Activated CD4-positive, alpha-beta memory T cell treated with anti-CD3 and anti-CD28 coated beads for 36 hours (primary cell): Measurements from ENCODE around the gene FAF1. TPM values are rescaled to one million over a fixed set of nuclear protein-coding genes. Genes with fewer than 3 reads are reported as not detected.
A peak's percentile ranks its signal among the peaks of the same experiment; 100 is the strongest.

Experiments
- CTCF ChIA-PET: fragments of 350-600 bp; sonication (Branson Sonifier 250); formaldehyde crosslinking; loops from one replicate; lab custom pipeline; 2021; ENCODE audit warnings: antibody characterized with exemption, inconsistent platforms; lab: Charles Lee
- POLR2A ChIA-PET: fragments of 350-600 bp; sonication (Branson Sonifier 250); formaldehyde crosslinking; loops from one replicate; lab custom pipeline; 2021; ENCODE audit warnings: antibody characterized with exemption; lab: Charles Lee
- DNase-seq: peaks from one replicate; pipeline ENCODE4 v3.0.0-alpha.2; 2020
- H3K27ac Mint-ChIP-seq: one replicate; pipeline ENCODE4 v1.8.0; 2021; ENCODE audit warnings: mixed read lengths
- H3K27me3 Mint-ChIP-seq: one replicate; pipeline ENCODE4 v1.8.0; 2021; ENCODE audit warnings: mixed read lengths
- H3K36me3 Mint-ChIP-seq: one replicate; pipeline ENCODE4 v1.8.0; 2021; ENCODE audit warnings: mixed read lengths
- H3K4me1 Mint-ChIP-seq: one replicate; pipeline ENCODE4 v1.8.0; 2021; ENCODE audit warnings: low read depth, mixed read lengths
- H3K4me3 Mint-ChIP-seq: one replicate; pipeline ENCODE4 v1.8.0; 2021; ENCODE audit warnings: mild to moderate bottlenecking, mixed read lengths
- H3K9me3 Mint-ChIP-seq: one replicate; pipeline ENCODE4 v1.8.0; 2021; ENCODE audit warnings: mixed read lengths
- intact Hi-C: fragments of 100-400 bp; cut with micrococcal nuclease; formaldehyde crosslinking; loops from one replicate; pipeline ENCODE4 v1.15.1; 2023
- total RNA-seq, 2 experiments: library from RNA; stranded (reverse); gene quantifications; one replicate each; pipeline ENCODE4 v1.2.3, GENCODE V29; 2021

The FAF1 gene
- total RNA-seq, 2 experiments from 2014 or later, result 77.0 to 84.6 TPM

DNA sequence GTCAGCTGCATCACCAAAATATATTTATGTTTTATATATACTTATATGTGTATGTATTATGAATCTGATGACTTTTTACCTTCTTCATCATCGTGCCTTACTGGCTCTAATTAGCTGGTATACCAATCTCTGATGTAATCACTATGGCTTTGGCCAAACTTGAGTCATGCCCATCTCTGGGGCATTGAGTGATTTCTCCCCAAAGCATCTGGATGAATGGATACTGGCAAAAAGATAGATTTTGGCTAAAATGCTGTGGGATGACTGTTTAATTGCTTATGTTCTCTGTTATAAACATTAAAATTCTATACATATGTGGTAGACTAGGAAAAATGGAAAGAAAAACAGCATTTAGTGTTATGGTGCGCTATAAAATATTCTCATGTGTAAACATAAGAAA lies 29.6 kb upstream of the FAF1 start:
- Mint-ChIP-seq H3K27me3 (no peaks in the 10 kb centered on the region), H3K27ac (no peak overlapping the region), H3K36me3 (no peaks in the 10 kb centered on the region), H3K4me3 (no peak overlapping the region), H3K4me1 (peaks cover 4% of the 10 kb centered on the region), H3K9me3 (no peaks in the 10 kb centered on the region)
- intact Hi-C loops, result no loop called here
- POLR2A ChIA-PET, result no interaction called here
- CTCF ChIA-PET, result interaction anchor here (0.6 kb wide), 1 partner anchor 200 kb away, joined by 3 read pairs; no protein-coding TSS in a partner anchor
- no peak for DNase-seq

DNA sequence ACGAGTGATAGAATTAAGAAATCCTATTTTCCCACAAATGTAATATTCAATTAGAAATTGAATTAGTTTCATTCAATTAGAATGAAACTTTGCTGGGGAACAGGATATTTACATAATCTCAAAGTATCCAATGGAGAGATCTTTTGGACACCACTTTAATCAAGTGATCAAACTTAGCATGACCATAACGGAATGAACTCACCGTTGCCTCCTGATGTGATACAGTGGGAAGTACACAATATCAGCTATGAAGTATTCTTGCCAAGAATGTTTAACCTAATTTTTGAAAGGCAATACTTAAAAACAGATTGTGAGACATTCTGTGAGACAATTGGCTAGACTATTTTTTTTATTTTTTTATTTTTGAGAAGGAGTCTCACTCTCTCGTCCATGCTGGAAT lies 26.6 kb upstream of the FAF1 start:
- intact Hi-C loops, result no loop called here
- ChIA-PET CTCF (no interaction called here), POLR2A (interaction anchor here (1.0 kb wide), 1 partner anchor 17 kb away, joined by 5 read pairs; the partner anchor contains the start of gene CDKN2C)

GRCh38 chr1:50985094-50985493 lies 25.0 kb upstream of the FAF1 start:
- Mint-ChIP-seq H3K9me3 (no peaks in the 10 kb centered on the region), H3K36me3 (no peaks in the 10 kb centered on the region), H3K27me3 (no peaks in the 10 kb centered on the region), H3K27ac (no peak overlapping the region), H3K4me3 (no peak overlapping the region), H3K4me1 (peaks cover 4% of the 10 kb centered on the region)
- intact Hi-C loops, result no loop called here
- CTCF ChIA-PET, result no interaction called here
- DNase-seq, result no peak
- POLR2A ChIA-PET, result no interaction called here

More for the DNA sequence above, 26.6 kb upstream of the FAF1 start:
- no peaks in the 10 kb centered on the region for H3K27me3 Mint-ChIP-seq
- peaks cover 4% of the 10 kb centered on the region for H3K4me1 Mint-ChIP-seq
- H3K27ac Mint-ChIP-seq, result no peak overlapping the region
- no peaks in the 10 kb centered on the region for H3K36me3 Mint-ChIP-seq
- DNase-seq, result no peak
- no peaks in the 10 kb centered on the region for H3K9me3 Mint-ChIP-seq
- no peak overlapping the region for H3K4me3 Mint-ChIP-seq

GRCh38 chr1:50983219-50983802 lies 23.2 kb upstream of the FAF1 start:
- intact Hi-C loops, result no loop called here

DNA sequence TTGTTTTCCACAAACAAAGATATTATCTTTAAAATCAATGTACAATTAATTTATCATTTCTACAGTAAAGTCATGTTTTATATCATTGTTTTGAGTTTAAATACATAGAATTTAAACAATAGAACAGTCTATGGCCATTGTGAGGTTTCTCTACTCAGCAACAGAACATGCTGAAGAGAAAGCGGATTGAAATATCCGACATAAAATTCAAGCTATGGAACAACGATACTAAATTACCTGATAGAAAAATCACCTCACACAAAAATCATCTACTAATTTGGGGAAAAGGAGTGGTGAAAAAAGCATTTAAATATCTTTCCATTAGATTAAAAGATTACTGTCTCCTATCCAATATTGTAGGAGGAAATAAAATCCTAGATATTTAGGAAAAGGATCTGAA lies 22.5 kb upstream of the FAF1 start:
- CTCF ChIA-PET, result interaction anchor here (1.7 kb wide), 1 partner anchor 53 kb away, joined by 5 read pairs; no protein-coding TSS in a partner anchor
- Mint-ChIP-seq H3K9me3 (no peaks in the 10 kb centered on the region), H3K4me3 (no peak overlapping the region), H3K36me3 (no peaks in the 10 kb centered on the region), H3K27ac (no peak overlapping the region), H3K4me1 (peaks cover 14% of the 10 kb centered on the region), H3K27me3 (peaks cover 15% of the 10 kb centered on the region)
- DNase-seq, result no peak
- intact Hi-C loops, result no loop called here
- POLR2A ChIA-PET, result no interaction called here

More at GRCh38 chr1:50983219-50983802, 23.2 kb upstream of the FAF1 start:
- H3K27ac Mint-ChIP-seq, result no peak overlapping the region
- H3K27me3 Mint-ChIP-seq, result peaks cover 13% of the 10 kb centered on the region
- ChIA-PET CTCF (interaction anchor here (1.7 kb wide), 1 partner anchor 54 kb away, joined by 5 read pairs; no protein-coding TSS in a partner anchor), POLR2A (no interaction called here)
- no peaks in the 10 kb centered on the region for H3K9me3 Mint-ChIP-seq
- H3K4me3 Mint-ChIP-seq, result no peak overlapping the region
- DNase-seq, result no peak
- no peaks in the 10 kb centered on the region for H3K36me3 Mint-ChIP-seq
- H3K4me1 Mint-ChIP-seq, result peaks cover 12% of the 10 kb centered on the region

DNA sequence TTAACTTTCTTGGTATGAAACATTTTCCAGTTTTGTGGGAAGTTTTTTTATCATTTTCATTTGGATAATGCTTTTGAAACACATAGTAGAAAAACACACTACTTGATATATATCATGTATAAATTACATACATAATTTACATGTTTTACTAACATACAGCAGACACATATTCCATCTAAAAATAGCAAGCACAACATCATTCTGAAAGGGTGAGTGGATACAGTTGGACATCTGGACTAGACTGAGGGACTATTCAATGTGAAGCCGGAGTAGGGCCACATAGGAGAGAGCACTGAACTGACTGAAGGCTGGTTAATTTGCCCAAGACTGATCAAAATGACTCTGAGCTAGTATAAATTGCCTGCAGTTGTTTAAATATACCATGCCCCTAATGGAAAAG lies 21.7 kb upstream of the FAF1 start:
- no peaks in the 10 kb centered on the region for H3K9me3 Mint-ChIP-seq
- DNase-seq, result no peak
- POLR2A ChIA-PET, result no interaction called here
- no peak overlapping the region for H3K27ac Mint-ChIP-seq
- CTCF ChIA-PET, result interaction anchor here (0.9 to 1.7 kb wide), 2 partner anchors 52 to 209 kb away, joined by 3 to 5 read pairs; no protein-coding TSS in a partner anchor
- no peaks in the 10 kb centered on the region for H3K36me3 Mint-ChIP-seq
- H3K4me3 Mint-ChIP-seq, result no peak overlapping the region
- H3K4me1 Mint-ChIP-seq, result peaks cover 16% of the 10 kb centered on the region
- intact Hi-C loops, result no loop called here
- H3K27me3 Mint-ChIP-seq, result peaks cover 20% of the 10 kb centered on the region

DNA sequence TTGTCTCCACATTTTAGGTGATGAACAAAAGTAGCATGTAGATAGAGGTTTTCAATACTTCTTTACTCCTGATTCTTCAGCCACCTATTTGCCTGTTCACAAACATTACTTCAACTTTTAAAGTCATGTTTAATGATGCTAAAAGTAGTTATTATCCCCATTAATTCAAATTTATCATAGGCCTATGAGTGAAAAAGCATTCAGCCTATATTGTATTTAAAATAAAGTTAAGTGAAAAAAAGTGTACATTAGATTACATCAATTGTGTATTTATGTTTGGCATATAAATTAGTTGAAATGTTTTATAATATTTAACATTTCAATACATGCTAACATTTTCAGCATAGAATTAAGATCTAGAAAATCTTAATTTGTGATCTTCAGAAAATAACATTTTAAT lies 20.4 kb upstream of the FAF1 start:
- H3K36me3 Mint-ChIP-seq, result no peaks in the 10 kb centered on the region
- intact Hi-C loops, result no loop called here
- H3K4me3 Mint-ChIP-seq, result no peak overlapping the region
- no peak for DNase-seq
- peaks cover 24% of the 10 kb centered on the region for H3K4me1 Mint-ChIP-seq
- H3K27ac Mint-ChIP-seq, result no peak overlapping the region
- peaks cover 27% of the 10 kb centered on the region for H3K27me3 Mint-ChIP-seq
- ChIA-PET POLR2A (no interaction called here), CTCF (no interaction called here)
- H3K9me3 Mint-ChIP-seq, result no peaks in the 10 kb centered on the region

GRCh38 chr1:50979937-50980336 lies 19.9 kb upstream of the FAF1 start:
- no peak overlapping the region for H3K4me3 Mint-ChIP-seq
- ChIA-PET POLR2A (no interaction called here), CTCF (interaction anchor here (0.5 kb wide), 1 partner anchor 63 kb away, joined by 3 read pairs; no protein-coding TSS in a partner anchor)
- H3K9me3 Mint-ChIP-seq, result no peaks in the 10 kb centered on the region
- peaks cover 28% of the 10 kb centered on the region for H3K27me3 Mint-ChIP-seq
- DNase-seq, result no peak
- H3K36me3 Mint-ChIP-seq, result no peaks in the 10 kb centered on the region
- H3K27ac Mint-ChIP-seq, result no peak overlapping the region
- H3K4me1 Mint-ChIP-seq, result peaks cover 22% of the 10 kb centered on the region
- intact Hi-C loops, result loop anchor here (10.0 kb wide), 1 partner anchor 215 kb away; no protein-coding TSS in a partner anchor

GRCh38 chr1:50978852-50979781 lies 19.1 kb upstream of the FAF1 start:
- intact Hi-C loops, result loop anchor here (10.0 kb wide), 1 partner anchor 216 kb away; no protein-coding TSS in a partner anchor
- Mint-ChIP-seq H3K4me1 (peaks cover 22% of the 10 kb centered on the region), H3K27me3 (peaks cover 34% of the 10 kb centered on the region), H3K9me3 (no peaks in the 10 kb centered on the region), H3K4me3 (peak overlapping the region; percentile 75), H3K36me3 (peaks cover 5% of the 10 kb centered on the region), H3K27ac (no peak overlapping the region)
- no peak for DNase-seq
- POLR2A ChIA-PET, result interaction anchor here (3.0 kb wide), 1 partner anchor 10 kb away, joined by 24 read pairs; the partner anchor contains the start of gene CDKN2C
- CTCF ChIA-PET, result interaction anchor here (0.5 to 2.6 kb wide), 5 partner anchors 10 to 205 kb away, joined by 3 to 13 read pairs (median 4); no protein-coding TSS in a partner anchor

DNA sequence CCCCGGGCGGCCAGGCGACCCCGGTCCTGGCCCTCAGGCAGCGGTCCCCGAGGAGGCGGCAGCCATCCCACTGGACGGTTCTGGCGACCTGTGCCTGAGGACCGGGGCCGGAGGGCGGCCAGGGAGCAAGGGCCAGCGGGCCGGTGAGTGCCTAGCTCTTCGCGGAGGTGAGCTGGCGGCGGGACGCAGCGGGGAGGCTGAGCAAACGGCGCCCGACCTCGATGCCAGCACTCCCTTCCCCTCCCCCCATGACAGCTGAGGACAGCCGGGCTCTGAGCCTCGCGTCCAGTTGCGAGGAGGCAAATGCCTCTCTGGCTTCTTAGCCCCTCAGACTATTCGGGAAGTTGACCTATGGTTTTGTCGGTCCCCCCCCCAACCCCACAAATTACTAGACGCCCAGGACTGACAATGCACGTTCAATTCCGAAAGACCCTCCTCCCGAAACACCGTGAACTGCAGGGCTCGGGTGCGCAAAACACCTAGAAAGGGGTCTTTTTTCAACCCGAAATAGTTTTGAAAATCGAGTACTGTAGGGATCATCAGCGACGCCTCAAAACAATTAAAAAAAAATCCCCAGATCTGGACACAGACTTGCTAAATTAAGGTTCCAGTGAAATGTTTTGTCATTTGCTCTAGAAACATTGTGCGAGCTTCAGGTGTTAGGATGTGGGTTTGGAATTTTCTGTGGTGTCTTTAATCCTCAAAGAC lies 18.2 kb upstream of the FAF1 start:
- DNase-seq, result peak; percentile 34
- POLR2A ChIA-PET, result interaction anchor here (3.0 kb wide), 1 partner anchor 9 kb away, joined by 24 read pairs; the partner anchor contains the start of gene CDKN2C
- Mint-ChIP-seq H3K36me3 (peaks cover 11% of the 10 kb centered on the region), H3K27me3 (peaks cover 41% of the 10 kb centered on the region), H3K27ac (no peak overlapping the region), H3K4me1 (peaks cover 22% of the 10 kb centered on the region), H3K9me3 (no peaks in the 10 kb centered on the region), H3K4me3 (peak overlapping the region; percentile 75)
- CTCF ChIA-PET, result interaction anchor here (0.8 to 2.6 kb wide), 6 partner anchors 9 to 204 kb away, joined by 3 to 13 read pairs (median 5); partner anchors contain the start of gene FAF1
- intact Hi-C loops, result loop anchor here (10.0 kb wide), 1 partner anchor 217 kb away; no protein-coding TSS in a partner anchor

DNA sequence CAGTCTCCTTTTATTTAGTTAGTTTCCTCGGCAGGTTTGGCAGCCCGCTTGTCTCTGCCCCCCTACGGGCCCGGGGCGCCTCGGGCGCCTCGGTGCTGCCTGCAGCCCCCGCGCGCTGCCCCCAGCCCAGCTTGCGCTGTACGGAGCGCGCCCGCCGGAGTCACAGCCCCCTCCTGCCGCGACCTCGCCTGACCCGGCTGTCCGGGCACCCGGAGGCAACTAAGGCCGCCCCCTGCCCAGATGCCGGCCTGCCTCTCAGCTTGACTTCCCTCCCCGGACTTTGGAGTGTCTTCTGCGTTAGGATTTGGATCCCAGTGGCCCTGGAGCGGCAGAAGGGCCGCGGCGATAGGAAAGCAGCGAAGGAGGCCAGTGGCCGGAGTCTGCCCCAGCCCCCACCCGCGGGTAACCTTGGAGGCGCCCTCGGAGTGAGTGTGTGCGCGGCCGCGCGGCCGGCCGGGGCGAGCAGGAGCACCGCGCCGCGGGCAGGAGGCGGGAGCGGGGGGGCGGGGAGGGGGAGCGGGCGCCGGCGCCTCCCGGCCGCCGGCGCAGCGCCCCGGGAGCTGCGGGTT lies 17.6 kb upstream of the FAF1 start:
- POLR2A ChIA-PET, result interaction anchor here (3.0 kb wide), 1 partner anchor 9 kb away, joined by 24 read pairs; the partner anchor contains the start of gene CDKN2C
- H3K36me3 Mint-ChIP-seq, result peaks cover 13% of the 10 kb centered on the region
- H3K27ac Mint-ChIP-seq, result no peak overlapping the region
- peak overlapping the region; percentile 74 for H3K4me3 Mint-ChIP-seq
- peak; percentile 26 for DNase-seq
- intact Hi-C loops, result loop anchor here (1.0 to 10.0 kb wide), 3 partner anchors 9 to 217 kb away; partner anchors contain the start of gene FAF1
- peaks cover 22% of the 10 kb centered on the region for H3K4me1 Mint-ChIP-seq
- CTCF ChIA-PET, result interaction anchor here (0.8 to 2.6 kb wide), 7 partner anchors 8 to 211 kb away, joined by 3 to 13 read pairs (median 5); partner anchors contain the start of gene FAF1
- H3K9me3 Mint-ChIP-seq, result no peaks in the 10 kb centered on the region
- H3K27me3 Mint-ChIP-seq, result peaks cover 43% of the 10 kb centered on the region
